DMS114 treated with DMSO at 0.1 percent for 48 hours (cell line): Measurements from ENCODE around the gene EIF2S3.

Source experiments
- DNase-seq: peaks from one replicate; lab custom pipeline; 2025; ENCODE audit not compliant: unreplicated experiment; lab: John Stamatoyannopoulos, UW

Gene EIF2S3

GRCh38 chrX:24125028-24125612 lies 70.4 kb downstream of the EIF2S3 start:
- no peak for DNase-seq
